ENCODE measurements around the gene TMTC4. TPM values are rescaled to one million over a fixed set of nuclear protein-coding genes. Genes with fewer than 3 reads are reported as not detected.
A peak's percentile ranks its signal among the peaks of the same experiment; 100 is the strongest.
"Not testable (repeated sequence)": the region's sequence is repeated elsewhere in the genome, so short reads cannot be mapped to it uniquely, and the experiment has no call there.

TMTC4 gene
- total RNA-seq, 1 donor: 8.7 TPM

DNA sequence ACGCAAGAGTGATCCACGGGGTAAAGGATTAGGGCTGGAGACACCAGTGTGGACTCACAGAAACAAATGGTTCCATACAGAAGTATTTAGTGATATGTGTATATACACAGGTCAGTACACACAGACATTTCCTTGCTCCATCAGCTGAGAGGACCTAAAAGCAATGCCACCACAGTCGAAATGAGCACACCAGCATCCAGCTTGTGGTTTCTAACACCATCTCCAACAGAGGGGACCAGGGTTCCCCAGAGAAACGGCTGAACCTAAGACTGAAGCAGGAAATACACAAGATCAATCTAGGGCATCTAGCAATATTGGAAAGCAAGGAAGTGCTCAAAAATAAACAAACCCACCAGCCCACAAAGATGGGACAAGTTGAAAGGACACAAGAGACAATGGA is 93.6 kb downstream of the TMTC4 start:
- H3K9me3 ChIP-seq (ENCODE audit: low read depth, low read length): no peaks in the 10 kb centered on the region
- DNase-seq (ENCODE audit: insufficient read length, low spot score, missing footprints): no peak
- no peak overlapping the region for H3K27ac ChIP-seq (ENCODE audit: low read depth, low read length)
- H3K36me3 ChIP-seq (ENCODE audit: insufficient read depth, low read length): no peaks in the 10 kb centered on the region
- H3K4me1 ChIP-seq (ENCODE audit: insufficient read depth, low read length): no peaks in the 10 kb centered on the region
- TF ChIP-seq, protein P1, sequence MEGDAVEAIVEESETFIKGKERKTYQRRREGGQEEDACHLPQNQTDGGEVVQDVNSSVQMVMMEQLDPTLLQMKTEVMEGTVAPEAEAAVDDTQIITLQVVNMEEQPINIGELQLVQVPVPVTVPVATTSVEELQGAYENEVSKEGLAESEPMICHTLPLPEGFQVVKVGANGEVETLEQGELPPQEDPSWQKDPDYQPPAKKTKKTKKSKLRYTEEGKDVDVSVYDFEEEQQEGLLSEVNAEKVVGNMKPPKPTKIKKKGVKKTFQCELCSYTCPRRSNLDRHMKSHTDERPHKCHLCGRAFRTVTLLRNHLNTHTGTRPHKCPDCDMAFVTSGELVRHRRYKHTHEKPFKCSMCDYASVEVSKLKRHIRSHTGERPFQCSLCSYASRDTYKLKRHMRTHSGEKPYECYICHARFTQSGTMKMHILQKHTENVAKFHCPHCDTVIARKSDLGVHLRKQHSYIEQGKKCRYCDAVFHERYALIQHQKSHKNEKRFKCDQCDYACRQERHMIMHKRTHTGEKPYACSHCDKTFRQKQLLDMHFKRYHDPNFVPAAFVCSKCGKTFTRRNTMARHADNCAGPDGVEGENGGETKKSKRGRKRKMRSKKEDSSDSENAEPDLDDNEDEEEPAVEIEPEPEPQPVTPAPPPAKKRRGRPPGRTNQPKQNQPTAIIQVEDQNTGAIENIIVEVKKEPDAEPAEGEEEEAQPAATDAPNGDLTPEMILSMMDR (IDR thresholded peaks at IDR 0.05; ENCODE audit: extremely low read depth, low read depth, low read length): no peak
- no peak overlapping the region for H3K4me3 ChIP-seq (ENCODE audit: insufficient read depth, low read length)
- H3K4me2 ChIP-seq (ENCODE audit: insufficient read depth, low read length): no peak overlapping the region
- H3K27me3 ChIP-seq (ENCODE audit: insufficient read depth, low read length): no peaks in the 10 kb centered on the region
- H3K79me2 ChIP-seq (ENCODE audit: insufficient read depth, low read length): no peaks in the 10 kb centered on the region
- H2AFZ ChIP-seq (ENCODE audit: low read length): no peak overlapping the region
- no peaks in the 10 kb centered on the region for H4K20me1 ChIP-seq (ENCODE audit: insufficient read depth, low read length)

DNA sequence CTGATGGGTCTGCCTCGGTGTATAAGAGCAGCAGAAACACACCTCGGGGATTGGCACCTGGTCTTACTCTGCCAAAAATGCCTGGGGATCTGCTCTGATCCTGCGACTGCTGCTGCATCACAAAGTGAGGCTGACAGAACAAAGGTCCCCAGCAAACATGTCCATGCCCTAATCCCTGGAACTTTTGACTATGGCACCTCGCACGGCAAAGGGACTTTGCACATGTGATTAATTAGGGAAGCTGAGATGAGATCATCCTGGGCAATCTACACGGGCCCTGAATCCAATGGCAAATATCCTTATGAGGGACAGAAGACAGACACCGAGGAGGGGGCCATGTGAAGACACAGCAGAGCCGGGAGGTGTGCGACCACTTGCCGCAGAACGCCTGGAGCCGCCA is 94.5 kb downstream of the TMTC4 start:
- no peak overlapping the region for H3K4me2 ChIP-seq (ENCODE audit: insufficient read depth, low read length)
- no peaks in the 10 kb centered on the region for H3K27me3 ChIP-seq (ENCODE audit: insufficient read depth, low read length)
- TF ChIP-seq, protein P1 (IDR thresholded peaks at IDR 0.05; ENCODE audit: extremely low read depth, low read depth, low read length): no peak
- no peak overlapping the region for H3K4me3 ChIP-seq (ENCODE audit: insufficient read depth, low read length)
- no peak overlapping the region for H2AFZ ChIP-seq (ENCODE audit: low read length)
- H3K4me1 ChIP-seq (ENCODE audit: insufficient read depth, low read length): no peaks in the 10 kb centered on the region
- H3K79me2 ChIP-seq (ENCODE audit: insufficient read depth, low read length): no peaks in the 10 kb centered on the region
- DNase-seq (ENCODE audit: insufficient read length, low spot score, missing footprints): no peak
- H3K27ac ChIP-seq (ENCODE audit: low read depth, low read length): no peak overlapping the region
- no peaks in the 10 kb centered on the region for H3K36me3 ChIP-seq (ENCODE audit: insufficient read depth, low read length)
- H3K9me3 ChIP-seq (ENCODE audit: low read depth, low read length): no peaks in the 10 kb centered on the region
- H4K20me1 ChIP-seq (ENCODE audit: insufficient read depth, low read length): no peaks in the 10 kb centered on the region

DNA sequence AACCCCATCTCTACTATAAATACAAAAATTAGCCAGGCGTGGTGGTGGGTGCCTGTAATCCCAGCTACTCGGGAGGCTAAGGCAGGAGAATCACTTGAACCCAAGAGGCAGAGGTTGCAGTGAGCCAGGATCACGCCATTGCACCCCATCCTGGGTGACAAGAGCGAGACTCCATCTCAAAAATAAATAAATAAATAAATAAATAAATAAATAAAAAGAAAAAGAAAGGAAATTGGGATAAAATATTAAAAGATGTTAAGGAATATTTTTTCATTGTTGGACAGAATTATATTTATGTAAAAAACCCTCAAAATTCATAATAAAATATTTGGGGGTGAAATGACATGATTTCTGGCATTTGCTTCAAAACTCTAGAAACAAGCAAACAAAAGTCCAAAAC is 97.4 kb downstream of the TMTC4 start:
- not testable (repeated sequence) for H3K79me2 ChIP-seq (ENCODE audit: insufficient read depth, low read length); H3K27ac ChIP-seq (ENCODE audit: low read depth, low read length); H3K4me1 ChIP-seq (ENCODE audit: insufficient read depth, low read length); H3K4me3 ChIP-seq (ENCODE audit: insufficient read depth, low read length); DNase-seq (ENCODE audit: insufficient read length, low spot score, missing footprints); H3K9me3 ChIP-seq (ENCODE audit: low read depth, low read length); H3K4me2 ChIP-seq (ENCODE audit: insufficient read depth, low read length); H4K20me1 ChIP-seq (ENCODE audit: insufficient read depth, low read length); H3K36me3 ChIP-seq (ENCODE audit: insufficient read depth, low read length); H3K27me3 ChIP-seq (ENCODE audit: insufficient read depth, low read length); H2AFZ ChIP-seq (ENCODE audit: low read length)

DNA sequence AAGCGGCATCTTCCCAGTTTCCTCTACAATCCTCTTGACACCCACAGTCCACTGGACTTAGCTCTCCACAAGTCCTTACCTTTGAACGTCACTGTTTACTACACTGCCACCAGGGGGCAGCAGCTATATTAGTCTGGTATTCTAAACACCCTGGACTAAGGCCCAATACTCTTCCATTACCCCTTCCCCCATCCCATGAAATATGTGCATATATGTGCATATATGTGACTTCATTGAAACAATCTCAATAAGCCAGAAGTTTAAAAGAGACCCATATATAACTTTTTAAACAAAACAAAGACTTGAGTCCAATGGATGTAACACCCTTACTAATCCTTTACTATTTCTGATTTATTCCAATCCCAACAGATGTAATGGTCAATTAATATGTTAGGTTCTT is 101.5 kb downstream of the TMTC4 start:
- no peak overlapping the region for H3K4me3 ChIP-seq (ENCODE audit: insufficient read depth, low read length)
- no peak overlapping the region for H3K27ac ChIP-seq (ENCODE audit: low read depth, low read length)
- H3K36me3 ChIP-seq (ENCODE audit: insufficient read depth, low read length): no peaks in the 10 kb centered on the region
- no peaks in the 10 kb centered on the region for H3K4me1 ChIP-seq (ENCODE audit: insufficient read depth, low read length)
- H3K79me2 ChIP-seq (ENCODE audit: insufficient read depth, low read length): no peaks in the 10 kb centered on the region
- TF ChIP-seq, protein P1 (IDR thresholded peaks at IDR 0.05; ENCODE audit: extremely low read depth, low read depth, low read length): peak; percentile 84
- H4K20me1 ChIP-seq (ENCODE audit: insufficient read depth, low read length): no peaks in the 10 kb centered on the region
- DNase-seq (ENCODE audit: insufficient read length, low spot score, missing footprints): peak; percentile 89
- no peaks in the 10 kb centered on the region for H3K27me3 ChIP-seq (ENCODE audit: insufficient read depth, low read length)
- no peaks in the 10 kb centered on the region for H3K9me3 ChIP-seq (ENCODE audit: low read depth, low read length)
- H2AFZ ChIP-seq (ENCODE audit: low read length): no peak overlapping the region
- H3K4me2 ChIP-seq (ENCODE audit: insufficient read depth, low read length): no peak overlapping the region

Data from osteoblast (primary cell).